GM19099 (cell line): ENCODE measurements around the gene MMEL1.

Source experiments
- POLR2A ChIP-seq: IDR thresholded peaks from 3 replicates; pipeline ENCODE4 v1.6.1; 2011; ENCODE audit warnings: low read depth; ENCODE audit not compliant: insufficient read length; ENCODE audit errors: extremely low read depth

Gene MMEL1, protein sequence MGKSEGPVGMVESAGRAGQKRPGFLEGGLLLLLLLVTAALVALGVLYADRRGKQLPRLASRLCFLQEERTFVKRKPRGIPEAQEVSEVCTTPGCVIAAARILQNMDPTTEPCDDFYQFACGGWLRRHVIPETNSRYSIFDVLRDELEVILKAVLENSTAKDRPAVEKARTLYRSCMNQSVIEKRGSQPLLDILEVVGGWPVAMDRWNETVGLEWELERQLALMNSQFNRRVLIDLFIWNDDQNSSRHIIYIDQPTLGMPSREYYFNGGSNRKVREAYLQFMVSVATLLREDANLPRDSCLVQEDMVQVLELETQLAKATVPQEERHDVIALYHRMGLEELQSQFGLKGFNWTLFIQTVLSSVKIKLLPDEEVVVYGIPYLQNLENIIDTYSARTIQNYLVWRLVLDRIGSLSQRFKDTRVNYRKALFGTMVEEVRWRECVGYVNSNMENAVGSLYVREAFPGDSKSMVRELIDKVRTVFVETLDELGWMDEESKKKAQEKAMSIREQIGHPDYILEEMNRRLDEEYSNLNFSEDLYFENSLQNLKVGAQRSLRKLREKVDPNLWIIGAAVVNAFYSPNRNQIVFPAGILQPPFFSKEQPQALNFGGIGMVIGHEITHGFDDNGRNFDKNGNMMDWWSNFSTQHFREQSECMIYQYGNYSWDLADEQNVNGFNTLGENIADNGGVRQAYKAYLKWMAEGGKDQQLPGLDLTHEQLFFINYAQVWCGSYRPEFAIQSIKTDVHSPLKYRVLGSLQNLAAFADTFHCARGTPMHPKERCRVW

DNA sequence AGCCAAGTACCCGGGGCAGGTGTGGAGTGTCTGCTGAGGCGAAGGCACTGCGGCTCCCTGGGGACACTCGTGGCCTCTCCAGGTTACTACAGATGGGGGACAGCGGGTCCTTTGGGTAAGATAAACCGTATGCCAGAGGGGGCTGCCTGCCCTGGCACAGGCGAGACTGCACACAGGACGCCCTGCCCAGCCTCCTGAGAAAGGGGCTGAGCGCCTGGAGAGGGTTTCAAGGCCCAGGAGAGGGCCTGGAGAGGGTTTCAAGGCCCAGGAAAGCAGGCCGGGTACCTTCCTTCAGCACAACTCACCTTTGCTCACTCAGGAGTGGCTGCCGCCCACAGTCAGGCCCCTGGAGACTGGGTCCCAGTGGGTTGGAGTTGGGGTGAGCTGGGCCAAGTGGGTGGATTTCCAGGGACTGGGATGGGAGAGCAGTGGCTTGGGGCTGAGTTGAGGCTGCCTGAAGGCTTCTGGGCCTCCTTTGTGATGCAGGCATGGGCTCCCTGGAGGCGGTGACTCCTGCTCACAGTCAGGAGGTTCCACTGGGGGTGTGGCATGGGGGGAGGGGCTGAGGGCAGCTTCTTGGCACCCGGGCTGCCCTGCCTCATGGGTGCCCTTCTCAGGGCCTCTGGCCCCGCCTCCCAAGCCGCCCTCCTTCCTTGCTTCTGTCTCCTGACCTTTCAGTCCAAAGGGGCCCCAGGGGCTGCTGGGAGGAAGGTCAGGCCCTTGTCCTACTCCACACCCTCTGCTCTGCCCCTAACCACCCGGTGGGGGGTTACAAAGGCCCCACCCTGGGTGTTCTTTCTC lies at the start of gene MMEL1:
Gene MMEL1, minus strand, starts transcription at position 456 of the 801 bp plus-strand sequence. CDS start 3,532 bp downstream, outside the sequence.
- TF ChIP-seq POLR2A: no peak

DNA sequence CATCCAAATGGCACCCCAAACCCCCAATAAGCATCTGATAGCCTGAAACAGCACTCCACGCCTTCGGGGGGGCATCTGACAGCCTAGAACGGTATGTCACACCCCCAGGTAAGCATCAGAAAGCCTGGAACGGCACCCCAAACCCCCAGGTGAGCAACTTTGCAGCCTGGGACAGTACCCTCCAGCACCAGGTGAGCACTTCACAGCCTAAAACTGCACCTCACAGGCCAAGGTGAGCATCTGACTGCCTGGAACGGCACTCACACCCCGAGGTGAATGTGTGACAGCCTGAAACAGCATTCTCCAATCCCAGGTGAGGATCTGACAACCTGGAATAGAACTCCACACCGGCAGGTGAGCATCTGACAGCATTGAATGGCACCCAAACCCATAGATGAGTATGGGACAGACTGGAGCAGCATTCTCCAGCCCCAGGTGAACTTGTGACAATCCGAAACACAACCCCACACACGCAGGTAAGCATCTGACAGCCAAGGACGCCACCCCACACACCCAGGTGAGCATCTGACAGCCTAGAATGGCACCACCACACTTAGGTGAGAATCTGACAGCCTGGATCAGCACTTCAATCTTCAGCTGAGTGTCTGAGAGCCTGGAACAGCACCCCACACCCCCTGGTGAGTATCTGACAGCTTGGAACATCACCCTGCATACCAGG lies 18.3 kb upstream of the MMEL1 start:
- no peak for TF ChIP-seq POLR2A

DNA sequence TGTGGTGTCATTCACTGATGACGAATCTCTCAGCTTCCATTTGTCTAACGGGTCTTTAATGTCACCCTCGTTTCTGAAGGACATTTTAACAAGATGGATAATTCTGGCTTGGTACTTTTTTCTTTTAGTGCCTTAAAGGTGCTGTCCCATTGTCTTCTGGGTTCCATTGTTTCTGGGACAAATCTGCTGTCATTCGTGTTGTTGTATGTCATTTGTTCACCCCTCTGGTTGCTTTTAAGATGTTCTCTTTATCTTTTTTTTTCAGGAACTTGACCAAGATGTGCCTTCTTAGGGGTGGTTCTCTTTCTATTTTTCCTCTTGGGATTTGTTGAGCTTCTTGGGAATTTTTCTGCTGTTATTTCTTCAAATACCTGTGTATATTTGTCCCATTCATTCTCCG lies 14.0 kb upstream of the MMEL1 start:
- no peak for TF ChIP-seq POLR2A

DNA sequence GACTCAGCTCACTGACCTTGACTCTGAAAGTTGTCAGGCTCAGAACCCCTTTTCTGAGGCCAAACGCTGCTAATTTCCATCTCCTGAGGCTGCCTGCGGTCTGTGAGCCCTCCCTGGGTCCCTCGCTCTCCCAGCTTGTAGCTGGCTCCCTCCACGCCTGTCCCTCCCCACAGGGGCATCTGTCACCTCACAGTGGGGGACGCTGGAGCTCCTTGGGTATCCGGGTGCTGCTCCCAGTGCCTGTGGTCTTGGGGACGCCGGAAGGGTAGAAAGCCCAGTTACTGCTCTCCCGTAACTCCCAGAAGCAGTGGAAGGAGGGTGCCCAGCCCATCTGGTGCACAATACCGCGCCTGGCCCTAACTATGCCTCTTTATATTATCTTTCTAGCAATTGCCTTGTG lies 13.0 kb upstream of the MMEL1 start:
- TF ChIP-seq POLR2A: no peak

DNA sequence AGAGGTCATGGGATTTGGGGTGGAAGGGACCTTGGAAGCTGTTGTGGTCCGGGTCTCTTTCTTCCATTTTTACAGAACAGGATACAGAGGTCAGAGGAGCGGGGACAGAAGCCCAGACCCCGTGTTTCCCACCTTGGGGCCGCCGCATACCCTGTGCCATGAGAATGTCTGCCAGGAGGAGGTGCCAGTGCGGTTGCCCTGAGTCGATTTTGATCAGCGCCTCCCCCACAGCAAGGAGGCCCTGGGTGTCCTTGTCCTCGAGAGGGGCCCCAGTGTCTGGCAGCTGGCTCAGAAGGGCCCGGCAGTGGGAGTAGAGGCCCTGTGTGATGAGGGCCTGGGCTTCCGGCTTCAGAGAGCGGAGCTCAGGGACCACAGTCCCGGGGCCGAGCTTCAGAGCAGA lies 12.3 kb upstream of the MMEL1 start:
- no peak for TF ChIP-seq POLR2A

DNA sequence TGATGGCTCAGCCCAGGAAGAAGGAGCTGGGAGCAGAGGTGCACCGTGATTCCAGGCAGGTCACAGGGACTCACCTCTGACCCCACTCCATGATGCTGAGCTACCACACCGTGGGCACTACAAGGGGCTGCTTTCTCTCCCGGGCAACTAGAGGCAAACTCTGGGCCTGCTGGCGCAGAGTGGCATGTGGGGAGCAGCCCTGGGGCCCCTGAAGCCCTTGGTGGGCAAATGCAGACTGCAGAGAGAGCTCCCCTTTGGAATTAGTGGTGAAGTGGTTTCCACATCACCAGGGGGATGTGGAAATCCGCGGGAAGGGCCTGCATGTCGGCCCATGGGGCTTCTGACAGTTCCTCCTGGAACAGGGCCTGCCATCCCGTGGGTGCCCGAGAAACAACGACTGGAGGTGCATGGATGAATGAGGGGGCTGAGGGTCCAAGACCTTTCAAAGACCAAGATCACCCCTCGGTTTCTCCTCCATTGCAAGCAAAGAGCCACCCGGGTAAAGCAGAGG lies 11.8 kb upstream of the MMEL1 start:
- TF ChIP-seq POLR2A: no peak

DNA sequence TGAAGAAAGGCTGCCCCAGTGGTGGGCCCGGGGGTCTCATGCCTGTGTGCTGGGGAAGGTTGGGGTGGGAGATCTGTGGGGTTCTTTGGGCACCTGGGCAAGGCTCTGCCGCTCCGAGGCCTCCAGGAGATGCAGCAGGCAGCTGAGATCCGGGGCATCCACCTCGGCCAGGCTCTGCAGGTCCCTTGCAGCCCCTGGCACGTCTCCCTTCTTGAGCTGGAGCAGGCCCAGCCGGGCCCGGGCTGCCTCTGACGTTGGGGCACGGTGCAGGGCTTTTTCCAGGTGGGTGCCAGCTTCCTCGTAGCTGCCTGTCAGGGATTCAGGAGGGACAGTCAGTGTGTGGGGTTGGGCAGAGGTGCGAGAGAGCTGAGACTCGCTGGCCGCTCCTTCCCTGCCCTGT lies 11.4 kb upstream of the MMEL1 start:
- TF ChIP-seq POLR2A: no peak

DNA sequence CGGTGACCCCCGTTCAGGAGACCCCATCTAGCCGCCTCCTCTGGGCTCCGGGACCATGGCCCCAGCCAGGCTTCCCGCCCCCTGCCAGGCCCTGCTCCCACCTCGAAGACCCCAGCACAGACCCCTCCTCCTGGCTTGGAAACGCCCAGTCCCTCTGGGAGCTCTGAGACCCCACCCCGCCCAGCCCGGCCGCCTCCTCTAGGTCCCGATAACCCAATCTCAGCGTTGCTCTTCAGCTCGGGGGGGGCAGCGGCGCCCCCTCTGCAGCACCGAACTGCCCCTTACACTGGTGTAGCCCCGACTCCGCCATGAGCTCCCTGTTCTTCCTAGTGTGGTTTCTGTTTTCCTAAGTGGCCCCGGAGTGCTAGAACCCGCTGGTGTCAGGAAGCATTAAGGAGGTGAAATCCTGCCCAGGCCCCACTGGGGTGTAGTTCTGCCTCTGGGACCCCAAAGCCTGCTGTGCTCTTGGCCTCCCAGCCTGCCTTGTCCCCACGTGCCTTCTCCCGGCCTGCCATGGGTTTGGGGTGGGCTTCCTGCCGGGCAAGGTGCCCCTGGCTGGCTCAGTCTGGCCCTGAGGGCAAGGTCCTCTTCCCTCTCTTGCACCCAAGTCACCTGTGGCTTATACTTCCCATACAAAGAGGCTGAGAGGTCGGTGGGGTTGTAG lies 10.7 kb upstream of the MMEL1 start:
- no peak for TF ChIP-seq POLR2A

DNA sequence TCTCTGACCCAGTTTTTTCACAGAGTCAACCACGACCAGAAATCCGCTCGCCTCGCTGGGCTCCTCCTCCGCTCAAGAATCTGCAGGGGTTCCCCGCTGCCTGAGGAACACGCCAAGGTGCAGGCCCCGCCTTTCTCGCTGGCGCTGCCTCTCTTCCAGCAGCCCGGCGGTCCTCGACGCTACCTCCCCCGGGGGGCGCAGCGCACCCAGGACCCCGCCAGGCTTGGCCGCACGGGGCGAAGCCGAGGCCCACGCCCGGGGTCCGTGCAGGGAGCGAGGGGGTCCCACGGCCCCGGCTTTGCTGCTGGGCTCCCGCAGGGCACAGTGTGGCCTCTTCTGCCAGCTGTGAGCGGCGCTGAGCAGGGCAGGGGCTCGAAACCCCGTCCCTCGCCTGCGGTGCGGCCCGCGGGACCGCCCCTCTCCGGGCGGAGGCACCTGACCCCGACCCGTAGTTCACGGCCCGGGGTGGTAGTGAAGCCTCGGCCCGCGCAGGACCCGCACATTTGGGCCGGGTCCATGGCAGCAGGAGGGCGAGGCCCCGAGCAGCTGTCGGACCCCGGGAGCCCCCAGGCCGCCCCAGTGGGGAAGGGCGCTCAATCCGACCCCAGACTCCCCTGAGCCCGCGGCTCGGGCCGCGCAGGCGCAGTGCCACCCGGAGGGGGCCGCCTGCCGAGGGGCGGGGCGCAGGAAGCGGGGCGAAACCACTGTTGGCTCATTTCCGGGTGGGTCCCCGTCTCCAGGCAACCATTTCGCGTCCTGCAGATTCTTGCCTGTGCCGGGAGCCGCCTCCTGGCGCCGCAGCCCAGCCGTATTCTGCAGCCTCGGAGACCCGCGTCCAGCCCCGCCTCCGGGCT lies 10.0 kb upstream of the MMEL1 start:
- peak; percentile 71 for TF ChIP-seq POLR2A

DNA sequence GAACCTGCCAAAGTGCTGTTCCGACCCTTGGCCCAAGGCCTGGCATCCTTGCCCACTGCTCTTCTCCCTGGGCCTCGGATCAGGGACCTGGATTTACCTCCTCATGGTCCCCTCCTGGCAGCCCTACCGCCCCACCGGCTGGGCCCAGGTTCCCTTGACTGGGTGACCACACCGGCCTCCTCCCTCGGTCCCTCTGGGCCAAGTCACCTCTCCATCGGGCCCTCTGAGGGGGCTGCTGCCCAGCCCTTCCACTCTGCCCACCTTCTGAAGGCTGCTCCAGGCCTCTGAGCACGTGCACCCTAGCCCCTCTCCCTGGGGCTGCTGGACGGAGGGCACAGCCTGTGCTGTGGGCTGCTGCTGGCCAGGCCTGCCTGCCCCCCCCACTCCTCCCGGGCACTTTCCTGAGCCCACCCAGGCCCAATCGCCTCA lies 9.3 kb upstream of the MMEL1 start:
- TF ChIP-seq POLR2A: no peak

DNA sequence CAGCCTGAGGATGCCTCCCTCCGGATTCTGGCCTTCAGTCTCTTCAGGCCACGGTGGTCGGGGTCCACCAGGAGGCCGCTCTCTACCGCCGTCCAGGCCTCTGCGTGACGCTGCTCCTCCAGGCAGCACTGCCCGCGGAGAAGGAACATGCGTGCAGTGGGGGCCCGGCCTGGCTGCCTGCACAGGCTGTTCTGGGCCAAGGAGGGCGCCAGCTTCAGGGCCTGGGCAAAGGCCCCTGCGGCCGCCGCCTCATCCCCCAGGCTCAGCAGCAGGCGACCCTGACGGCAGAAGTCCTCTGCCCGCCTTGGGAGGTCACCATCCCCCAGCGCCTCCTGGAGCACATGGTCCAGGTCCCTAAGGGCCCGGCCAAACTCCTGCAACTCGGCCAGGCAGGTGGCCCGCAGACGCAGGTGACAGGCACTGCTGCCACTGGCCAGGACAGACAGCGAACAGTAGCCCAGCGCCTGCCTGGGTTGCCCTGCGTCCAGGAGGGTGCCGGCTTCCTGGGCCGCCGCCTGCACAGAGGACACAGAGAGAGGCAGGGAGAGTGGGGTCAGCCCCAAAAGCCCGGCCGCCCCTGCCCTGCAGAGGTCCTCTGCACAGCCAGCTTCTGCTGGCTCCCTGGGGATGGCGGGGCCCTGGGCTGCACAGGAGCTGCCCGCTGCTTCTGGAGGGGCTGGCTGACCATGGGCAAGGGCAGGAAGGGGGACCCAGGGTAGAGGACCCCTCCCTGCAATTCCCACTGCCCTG lies 8.7 kb upstream of the MMEL1 start:
- TF ChIP-seq POLR2A: no peak

DNA sequence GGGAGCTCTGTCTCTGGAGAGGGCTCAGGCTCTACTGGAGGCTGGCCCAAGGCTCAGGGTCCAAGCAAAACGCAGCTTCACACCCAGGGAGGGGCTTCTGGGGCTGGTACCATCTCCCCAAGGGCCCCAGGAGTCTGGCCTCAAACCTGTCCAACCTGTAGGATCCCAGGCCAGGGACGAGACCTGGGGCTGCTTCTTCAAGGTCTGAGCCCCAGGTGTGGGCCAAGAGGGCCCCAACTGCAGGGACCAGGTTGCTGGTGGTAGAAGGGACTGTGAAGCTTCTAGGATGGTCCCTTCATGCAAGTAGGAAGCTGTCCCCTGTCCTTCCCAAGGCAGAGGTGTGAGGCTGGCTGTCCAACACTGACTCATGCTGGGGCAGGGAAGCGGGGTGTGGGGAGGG lies 7.8 kb upstream of the MMEL1 start:
- TF ChIP-seq POLR2A: no peak
